PC-3 (cell line): ENCODE measurements around the gene ARHGDIB.

ENCODE experiments used
- CTCF ChIP-seq: fragments of 300-600 bp; sonication (generic); conservative IDR thresholded peaks from 2 replicates; pipeline ENCODE4 v1.5.1; 2017; ENCODE audit warnings: antibody characterized with exemption, low read depth, mild to moderate bottlenecking, low read length
- EZH2 ChIP-seq: fragments of 300-600 bp; sonication (generic); IDR thresholded peaks from one replicate; pipeline ENCODE4 v1.6.1; 2017; ENCODE audit warnings: antibody characterized with exemption, mild to moderate bottlenecking, low read length; ENCODE audit not compliant: unreplicated experiment

- TF ChIP-seq EZH2 (no peak), CTCF (no peak)
These were observed 3.8 kb upstream of the ARHGDIB start for GRCh38 chr12:14965221-14965620.
